ENCODE measurements around the gene GMCL2. TPM values are rescaled to one million over a fixed set of nuclear protein-coding genes. Genes with fewer than 3 reads are reported as not detected.

Gene GMCL2
- total RNA-seq, 2 donors from 2014 or later, result 2.8 TPM; not detected in 1

DNA sequence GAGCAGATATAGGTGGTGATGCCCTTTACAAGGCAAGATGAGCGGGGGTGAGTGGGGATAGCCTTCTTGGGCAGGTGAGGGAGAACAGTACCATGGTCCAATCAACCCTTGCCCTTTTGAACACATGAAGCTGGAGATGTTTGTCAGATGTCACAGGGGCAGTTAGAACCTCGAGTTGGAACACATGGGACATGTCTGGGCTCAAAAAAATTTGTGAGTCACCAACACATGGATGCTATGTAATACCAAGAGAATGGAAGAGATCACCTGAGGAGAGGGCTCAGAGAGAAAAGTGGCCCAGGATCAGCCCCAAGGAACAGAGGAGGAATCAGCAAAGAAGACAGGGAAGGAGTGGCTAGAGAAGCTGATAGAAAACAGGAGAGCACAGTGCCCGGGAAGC lies 40.8 kb upstream of the GMCL2 start:
- Histone ChIP-seq H3K4me1 (replicated peaks) (peaks cover 12% of the 10 kb centered on the region), H3K4me3 (no peak overlapping the region), H3K27me3 (replicated peaks; ENCODE audit: insufficient read depth) (no peaks in the 10 kb centered on the region), H3K36me3 (peaks cover 6% of the 10 kb centered on the region in 2 donors), H3K9me3 (no peaks in the 10 kb centered on the region), H3K27ac (no peak overlapping the region)
- 88% methylated on average over 3 of the region's 3 CpGs for WGBS
- intact Hi-C loops (cut with DNase I), result no loop called here
- no peak for DNase-seq (ENCODE audit: low spot score)
- no peak for TF ChIP-seq POLR2A (IDR thresholded peaks at IDR 0.05)
- TF ChIP-seq, protein P1, sequence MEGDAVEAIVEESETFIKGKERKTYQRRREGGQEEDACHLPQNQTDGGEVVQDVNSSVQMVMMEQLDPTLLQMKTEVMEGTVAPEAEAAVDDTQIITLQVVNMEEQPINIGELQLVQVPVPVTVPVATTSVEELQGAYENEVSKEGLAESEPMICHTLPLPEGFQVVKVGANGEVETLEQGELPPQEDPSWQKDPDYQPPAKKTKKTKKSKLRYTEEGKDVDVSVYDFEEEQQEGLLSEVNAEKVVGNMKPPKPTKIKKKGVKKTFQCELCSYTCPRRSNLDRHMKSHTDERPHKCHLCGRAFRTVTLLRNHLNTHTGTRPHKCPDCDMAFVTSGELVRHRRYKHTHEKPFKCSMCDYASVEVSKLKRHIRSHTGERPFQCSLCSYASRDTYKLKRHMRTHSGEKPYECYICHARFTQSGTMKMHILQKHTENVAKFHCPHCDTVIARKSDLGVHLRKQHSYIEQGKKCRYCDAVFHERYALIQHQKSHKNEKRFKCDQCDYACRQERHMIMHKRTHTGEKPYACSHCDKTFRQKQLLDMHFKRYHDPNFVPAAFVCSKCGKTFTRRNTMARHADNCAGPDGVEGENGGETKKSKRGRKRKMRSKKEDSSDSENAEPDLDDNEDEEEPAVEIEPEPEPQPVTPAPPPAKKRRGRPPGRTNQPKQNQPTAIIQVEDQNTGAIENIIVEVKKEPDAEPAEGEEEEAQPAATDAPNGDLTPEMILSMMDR (IDR thresholded peaks at IDR 0.05), result no peak
- no peak for TF ChIP-seq POLR2AphosphoS5 (IDR thresholded peaks at IDR 0.05)

DNA sequence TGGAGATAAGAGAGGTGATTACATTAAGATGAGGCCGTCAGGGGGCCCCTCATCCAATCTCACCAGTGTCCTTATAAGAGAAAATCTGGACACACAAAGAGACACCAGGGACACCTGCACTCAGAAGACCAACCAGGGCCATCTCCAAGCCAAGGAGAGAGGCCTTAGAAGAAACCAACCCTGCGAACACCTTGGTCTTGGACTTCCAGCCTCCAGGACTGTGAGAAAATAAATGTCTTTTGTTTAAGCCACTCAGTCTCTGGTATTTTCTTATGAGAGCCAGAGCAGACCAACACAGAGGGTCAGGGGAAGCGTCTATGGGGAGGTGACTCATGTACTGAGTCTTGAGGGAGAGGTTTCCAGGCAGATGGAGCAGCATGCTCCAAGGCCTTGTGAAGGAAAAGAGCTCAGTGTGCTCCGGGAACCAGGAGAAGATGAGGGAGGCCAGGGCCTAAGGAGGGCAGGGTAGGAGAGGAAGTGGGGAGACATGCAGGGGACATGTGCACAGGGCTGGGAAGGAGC lies 40.0 kb upstream of the GMCL2 start:
- Histone ChIP-seq H3K27ac (no peak overlapping the region), H3K4me3 (no peak overlapping the region), H3K9me3 (no peaks in the 10 kb centered on the region), H3K27me3 (replicated peaks; ENCODE audit: insufficient read depth) (no peaks in the 10 kb centered on the region), H3K4me1 (replicated peaks) (peaks cover 12% of the 10 kb centered on the region), H3K36me3 (peaks cover 6% of the 10 kb centered on the region in 2 donors)
- no peak for DNase-seq (ENCODE audit: low spot score)
- 97% methylated on average over 4 of the region's 4 CpGs for WGBS
- TF ChIP-seq POLR2AphosphoS5 (IDR thresholded peaks at IDR 0.05), result no peak
- intact Hi-C loops (cut with DNase I), result no loop called here

DNA sequence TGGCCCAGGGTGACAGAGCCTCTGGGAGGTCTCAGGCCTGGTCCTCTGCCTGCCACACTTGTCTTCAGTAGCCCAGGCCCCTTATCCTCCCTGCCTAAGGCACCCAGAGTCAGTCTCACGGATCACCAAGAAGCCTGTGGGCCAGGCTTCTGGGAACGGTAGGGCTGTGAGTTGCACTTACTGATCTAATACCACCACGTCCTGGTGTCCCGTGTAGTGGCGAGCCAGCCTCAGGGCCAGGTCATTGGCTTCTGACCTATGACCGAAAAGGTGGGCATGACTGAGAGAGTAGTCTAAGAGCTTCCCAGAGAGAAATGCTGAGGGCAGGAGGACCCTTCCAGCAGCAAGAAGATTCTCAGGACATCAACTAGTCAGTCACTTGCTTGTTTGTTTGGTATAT lies 38.0 kb upstream of the GMCL2 start:
- no peak overlapping the region for H3K4me3 ChIP-seq
- H3K36me3 ChIP-seq, result peaks cover 6% of the 10 kb centered on the region in 2 donors
- TF ChIP-seq, protein P1 (IDR thresholded peaks at IDR 0.05), result no peak
- TF ChIP-seq POLR2A (IDR thresholded peaks at IDR 0.05), result no peak
- no peak for TF ChIP-seq POLR2AphosphoS5 (IDR thresholded peaks at IDR 0.05)
- no peak for DNase-seq (ENCODE audit: low spot score)
- 93% methylated on average over 6 of the region's 6 CpGs for WGBS
- H3K4me1 ChIP-seq (replicated peaks), result no peaks in the 10 kb centered on the region
- no peak overlapping the region for H3K27ac ChIP-seq
- intact Hi-C loops (cut with DNase I), result no loop called here
- H3K9me3 ChIP-seq, result no peaks in the 10 kb centered on the region
- H3K27me3 ChIP-seq (replicated peaks; ENCODE audit: insufficient read depth), result no peaks in the 10 kb centered on the region

DNA sequence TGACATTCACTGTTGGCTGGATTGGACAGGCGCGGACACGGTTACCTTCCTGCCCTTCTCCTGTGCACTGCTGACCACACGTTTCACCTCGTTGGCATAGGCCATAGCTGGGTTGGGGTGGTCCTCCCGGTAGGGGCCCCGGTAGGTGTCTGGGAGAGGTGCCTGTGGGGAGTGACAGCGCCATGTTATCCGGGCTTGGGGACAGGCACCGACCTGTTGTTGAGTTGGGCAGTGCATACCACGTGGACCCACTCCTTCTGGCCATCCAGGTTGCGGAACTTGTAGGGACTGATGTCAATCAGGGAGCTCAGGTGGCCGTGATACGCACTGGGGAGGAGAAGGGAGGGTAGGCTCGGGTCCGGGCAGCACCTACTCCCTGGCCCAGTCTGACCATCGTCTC lies 37.2 kb upstream of the GMCL2 start:
- 80% methylated on average over 14 of the region's 17 CpGs for WGBS
- peaks cover 4 to 6% of the 10 kb centered on the region in 2 donors for H3K36me3 ChIP-seq

DNA sequence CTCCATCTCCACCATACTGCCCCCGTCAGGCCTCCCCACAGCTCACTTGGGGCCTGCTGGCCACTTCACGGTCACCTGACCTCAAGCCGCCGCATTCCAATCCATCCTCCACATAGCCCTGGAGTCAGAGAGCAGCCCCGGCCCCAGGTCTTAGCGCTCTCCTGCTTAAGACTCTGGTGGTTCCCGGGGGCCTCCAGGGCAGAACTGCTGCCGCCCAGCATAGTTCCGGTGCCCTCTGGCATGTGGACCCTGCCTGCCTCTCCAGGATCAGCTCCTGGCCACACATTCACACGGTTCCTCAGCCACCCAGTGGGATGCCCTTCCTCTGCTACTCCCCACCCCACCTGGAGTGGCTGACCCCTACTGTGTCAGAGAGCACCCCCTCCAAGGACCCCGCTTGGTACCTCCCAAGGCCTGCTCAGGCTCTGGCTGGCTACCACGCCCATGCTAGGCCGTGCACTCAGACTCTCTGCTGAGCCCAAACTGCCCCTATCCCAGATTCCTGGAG lies 36.7 kb upstream of the GMCL2 start:
- no peak for TF ChIP-seq POLR2A (IDR thresholded peaks at IDR 0.05)
- TF ChIP-seq, protein P1 (IDR thresholded peaks at IDR 0.05), result no peak
- 70% methylated on average over 13 of the region's 13 CpGs for WGBS
- H3K9me3 ChIP-seq, result no peaks in the 10 kb centered on the region
- H3K27ac ChIP-seq, result no peak overlapping the region
- no peak overlapping the region for H3K4me3 ChIP-seq
- H3K27me3 ChIP-seq (replicated peaks; ENCODE audit: insufficient read depth), result no peaks in the 10 kb centered on the region
- no peaks in the 10 kb centered on the region for H3K4me1 ChIP-seq (replicated peaks)
- H3K36me3 ChIP-seq, result peaks cover 0 to 6% of the 10 kb centered on the region in 2 donors
- intact Hi-C loops (cut with DNase I), result no loop called here
- no peak for DNase-seq (ENCODE audit: low spot score)

More for the DNA sequence above, 37.2 kb upstream of the GMCL2 start:
- Histone ChIP-seq H3K4me3 (no peak overlapping the region), H3K27ac (no peak overlapping the region), H3K27me3 (replicated peaks; ENCODE audit: insufficient read depth) (no peaks in the 10 kb centered on the region), H3K4me1 (replicated peaks) (no peaks in the 10 kb centered on the region), H3K9me3 (no peaks in the 10 kb centered on the region)
- TF ChIP-seq POLR2A (IDR thresholded peaks at IDR 0.05) (no peak), POLR2AphosphoS5 (IDR thresholded peaks at IDR 0.05) (no peak)
- TF ChIP-seq, protein P1 (IDR thresholded peaks at IDR 0.05), result no peak
- DNase-seq (ENCODE audit: low spot score), result no peak
- intact Hi-C loops (cut with DNase I), result no loop called here

Data from prostate gland (tissue), 2 donors.